GM18520 (cell line): Measurements from ENCODE around the gene OGDH.

Experiments used
- ATAC-seq: cut with Tn5 transposase; IDR thresholded peaks from one replicate; pipeline ENCODE4 v1.9.1; 2021; ENCODE audit not compliant: unreplicated experiment

Gene OGDH

GRCh38 chr7:44735403-44736165 is 129.2 kb downstream of the OGDH start:
- peak; percentile 69 for ATAC-seq

- no peak for ATAC-seq
These were observed 130.5 kb downstream of the OGDH start for GRCh38 chr7:44736896-44737295.

- ATAC-seq = no peak
These were observed 131.8 kb downstream of the OGDH start for GRCh38 chr7:44738051-44738723.

GRCh38 chr7:44738876-44739665 is 132.6 kb downstream of the OGDH start:
- ATAC-seq = no peak

GRCh38 chr7:44740055-44740454 is 133.6 kb downstream of the OGDH start:
- ATAC-seq = no peak

- ATAC-seq = no peak
These were observed 137.3 kb downstream of the OGDH start for GRCh38 chr7:44743750-44744149.

- peak; percentile 64 for ATAC-seq
These were observed 141.9 kb downstream of the OGDH start, which contains the start of gene ZMIZ2 for GRCh38 chr7:44748045-44748947. TSS of gene ZMIZ2 (plus strand) at chr7:44748847. CDS start at chr7:44756250, 7,403 bp downstream.

- no peak for ATAC-seq
These were observed 142.7 kb downstream of the OGDH start for GRCh38 chr7:44748948-44749731.

- no peak for ATAC-seq
These were observed 143.6 kb downstream of the OGDH start for GRCh38 chr7:44749992-44750391.

- ATAC-seq = no peak
These were observed 144.0 kb downstream of the OGDH start for GRCh38 chr7:44750424-44750823.

GRCh38 chr7:44750921-44751571 is 144.6 kb downstream of the OGDH start:
- ATAC-seq = peak; percentile 60

- no peak for ATAC-seq
These were observed 146.4 kb downstream of the OGDH start for GRCh38 chr7:44752822-44753221.

GRCh38 chr7:44754802-44755697 is 148.6 kb downstream of the OGDH start:
- ATAC-seq = no peak

GRCh38 chr7:44755698-44756627 is 149.5 kb downstream of the OGDH start:
- ATAC-seq = no peak

- ATAC-seq = no peak
These were observed 150.5 kb downstream of the OGDH start for GRCh38 chr7:44756904-44757303.

- no peak for ATAC-seq
These were observed 150.9 kb downstream of the OGDH start for GRCh38 chr7:44757311-44757710.

- ATAC-seq = no peak
These were observed 151.3 kb downstream of the OGDH start for GRCh38 chr7:44757739-44758138.
